HepG2 (cell line): ENCODE data around the gene UMOD. TPM values are rescaled to one million over a fixed set of nuclear protein-coding genes. Genes with fewer than 3 reads are reported as not detected.

Experiments
- ATAC-seq: fragments of 200-7000 bp; cut with Tn5 transposase; 3 replicates; pipeline ENCODE4 v1.9.1; 2020; ENCODE audit warnings: mild to moderate bottlenecking, moderate library complexity
- BruUV-seq: library from RNA; stranded (reverse); fragments of 400-500 nt; replicated peaks from 2 replicates; lab custom pipeline; 2021; lab: Mats Ljungman, UMichigan
- CTCF ChIA-PET: fragments of 300-600 bp; formaldehyde crosslinking; extraction: SDS; loops from one replicate; lab custom pipeline; 2021; ENCODE audit warnings: low total read pairs, inconsistent platforms, low intra/inter-chr PET ratio; lab: Yijun Ruan, JAX
- POLR2A ChIA-PET: fragments of 350-600 bp; sonication (Branson Sonifier 250); formaldehyde crosslinking; loops from one replicate; lab custom pipeline; 2020; ENCODE audit warnings: antibody characterized with exemption, inconsistent platforms; lab: Yijun Ruan, JAX
- DNase-seq: peaks from one replicate; pipeline ENCODE4 v3.0.0-alpha.2; 2015; ENCODE audit warnings: low spot score
- FAIRE-seq: peaks from 3 replicates; lab custom pipeline; 2011; peaks lifted over from hg19 to GRCh38; lab: Jason Lieb, UNC
- H2AFZ ChIP-seq: one replicate; pipeline ENCODE4 v1.6.1; 2011; ENCODE audit warnings: low read length, inconsistent platforms
- H3K27ac ChIP-seq: fragments of 300-600 bp; 3 replicates; pipeline ENCODE4 v1.8.0; 2011; ENCODE audit warnings: mixed run types, mild to moderate bottlenecking, mixed read lengths, low read length, inconsistent platforms; ENCODE audit not compliant: insufficient read depth; ENCODE audit errors: extremely low read length
- H3K27me3 ChIP-seq, 2 experiments: fragments of 200-600 bp in 1 of 2; 2 replicates in 1 of 2; 3 replicates in 1 of 2; pipeline versions ENCODE4 v1.6.0 to v1.8.0; 2011; ENCODE audit warnings: low read length in 2 of 2, mild to moderate bottlenecking in 2 of 2, moderate library complexity in 2 of 2, inconsistent platforms in 1 of 2; ENCODE audit not compliant: insufficient read depth in 2 of 2, control insufficient read depth in 1 of 2
- H3K36me3 ChIP-seq, 2 experiments: fragments of 200-600 bp in 1 of 2; replicated peaks in 1 of 2; 2 replicates in 1 of 2; 3 replicates in 1 of 2; pipeline versions ENCODE4 v1.5.1 to v1.8.0; 2011; ENCODE audit warnings: low read length in 2 of 2, inconsistent platforms in 1 of 2; ENCODE audit not compliant: insufficient read depth in 2 of 2, control insufficient read depth in 1 of 2
- H3K4me1 ChIP-seq: 2 replicates; pipeline ENCODE4 v1.5.1; 2012; ENCODE audit warnings: low read length, inconsistent platforms; ENCODE audit not compliant: insufficient read depth
- H3K4me2 ChIP-seq: 2 replicates; pipeline ENCODE4 v1.6.0; 2011; ENCODE audit warnings: low read depth, low read length, inconsistent platforms
- H3K4me3 ChIP-seq, 3 experiments: fragments of 200-600 bp in 1 of 3; sonication (generic), shearing (Covaris generic) in 1 of 3; replicated peaks in 1 of 3; 2 replicates each; pipeline ENCODE4 v1.5.1; 2011 to 2016; ENCODE audit warnings: low read length in 3 of 3, inconsistent platforms in 2 of 3, low read depth in 2 of 3, mild to moderate bottlenecking in 2 of 3, control low read depth in 1 of 3, mixed read lengths in 1 of 3; ENCODE audit not compliant: insufficient read depth in 1 of 3
- H3K79me2 ChIP-seq: one replicate; pipeline ENCODE4 v1.6.1; 2011; ENCODE audit warnings: low read length, inconsistent platforms; ENCODE audit not compliant: insufficient read depth
- H3K9ac ChIP-seq: 2 replicates; pipeline ENCODE4 v1.6.0; 2011; ENCODE audit warnings: mild to moderate bottlenecking, low read depth, low read length, inconsistent platforms; ENCODE audit not compliant: insufficient read depth
- H3K9me3 ChIP-seq: 2 replicates; pipeline ENCODE4 v1.5.1; 2012; ENCODE audit warnings: mild to moderate bottlenecking, low read length
- H4K20me1 ChIP-seq: 2 replicates; pipeline ENCODE4 v1.6.0; 2011; ENCODE audit warnings: inconsistent platforms, mild to moderate bottlenecking, low read length, moderate library complexity; ENCODE audit not compliant: insufficient read depth
- E2F2 ChIP-seq: sonication (generic); formaldehyde crosslinking; IDR thresholded peaks from 2 replicates; pipeline ENCODE4 v1.4.0; 2020; ENCODE audit warnings: missing genetic modification reagents, borderline replicate concordance
- ETV6 ChIP-seq: sonication (generic); formaldehyde crosslinking; conservative IDR thresholded peaks from 2 replicates; pipeline ENCODE4 v1.4.0; 2020; ENCODE audit warnings: missing genetic modification reagents
- HDAC2 ChIP-seq: sonication (generic); formaldehyde crosslinking; IDR thresholded peaks from 2 replicates; pipeline ENCODE4 v1.4.0; 2020; ENCODE audit warnings: missing genetic modification reagents
- LBX2 ChIP-seq: sonication (generic); formaldehyde crosslinking; IDR thresholded peaks from 2 replicates; pipeline ENCODE4 v1.5.0; 2020; ENCODE audit warnings: missing genetic modification reagents, mild to moderate bottlenecking, borderline replicate concordance
- TGIF2 ChIP-seq: IDR thresholded peaks from 2 replicates; pipeline ENCODE4 v1.6.1; 2016; ENCODE audit warnings: control low read depth, missing compliant biosample characterization
- ZBTB4 ChIP-seq: sonication (generic); formaldehyde crosslinking; IDR thresholded peaks from 2 replicates; pipeline ENCODE4 v1.4.0; 2020; ENCODE audit warnings: missing genetic modification reagents, mild to moderate bottlenecking, borderline replicate concordance
- ZKSCAN1 ChIP-seq: fragments of 150-350 bp; IDR thresholded peaks from 2 replicates; pipeline ENCODE4 v1.6.1; 2014; ENCODE audit warnings: low read length
- ZNF136 ChIP-seq: sonication (generic); formaldehyde crosslinking; IDR thresholded peaks from 2 replicates; pipeline ENCODE4 v1.8.1; 2022; ENCODE audit warnings: low read depth, mild to moderate bottlenecking, moderate library complexity, missing genetic modification reagents
- ZNF737 ChIP-seq: sonication (generic); formaldehyde crosslinking; IDR thresholded peaks from 2 replicates; pipeline ENCODE4 v1.5.0; 2020; ENCODE audit warnings: missing genetic modification reagents, mild to moderate bottlenecking, borderline replicate concordance
- ZNF772 ChIP-seq: sonication (generic); formaldehyde crosslinking; IDR thresholded peaks from 2 replicates; pipeline ENCODE4 v1.5.0; 2020; ENCODE audit warnings: mild to moderate bottlenecking, missing genetic modification reagents
- ZNF788 ChIP-seq: sonication (generic); formaldehyde crosslinking; IDR thresholded peaks from 2 replicates; pipeline ENCODE4 v1.5.0; 2020; ENCODE audit warnings: mild to moderate bottlenecking, missing genetic modification reagents, borderline replicate concordance
- ZSCAN31 ChIP-seq: sonication (generic); formaldehyde crosslinking; IDR thresholded peaks from 2 replicates; pipeline ENCODE4 v1.5.0; 2020; ENCODE audit warnings: low read depth, mild to moderate bottlenecking, missing genetic modification reagents
- WGBS: methylation state at CpG from one replicate; pipeline ENCODE4 v1.1.6; 2017; ENCODE audit warnings: low lambda C conversion rate; 5-methylcytosine and 5-hydroxymethylcytosine counted together
- in situ Hi-C: cut with HindIII; loops from 2 replicates; pipeline ENCODE4 v1.10.0; 2017; ENCODE audit warnings: low pct_unique_long_range_greater_than_20kb; ENCODE audit not compliant: extremely low pct_ligation_motif_present
- intact Hi-C: fragments of 100-400 bp; cut with micrococcal nuclease; formaldehyde crosslinking; loops from one replicate; pipeline ENCODE4 v1.10.0; 2022; ENCODE audit not compliant: unreplicated experiment
- polyA plus RNA-seq, 8 experiments: library from polyadenylated mRNA; depleted of rRNA in 3 of 8; stranded (reverse) in 7 of 8; unstranded in 1 of 8; fragments of >200 nt; fragmentation: Illumina TruSeq in 4 of 8; extraction: Trizol in 4 of 8; gene quantifications; 2 replicates each; pipeline versions ENCODE4 v1.2.1 to v1.2.3, GENCODE V29; 2011 to 2016; ENCODE audit warnings: low read depth in 4 of 8, missing spikeins in 1 of 8, mixed read lengths in 1 of 8; ENCODE audit not compliant: insufficient read depth in 1 of 8
- total RNA-seq, 5 experiments: library from RNA; depleted of rRNA; stranded (reverse); fragments of >200 nt; fragmentation: Illumina TruSeq; extraction: Trizol; gene quantifications; 2 replicates each; pipeline ENCODE4 v1.2.3, GENCODE V29; 2016; ENCODE audit warnings: low read depth in 1 of 5
- TF ChIP-seq, protein P1 (sequence below): sonication (generic); formaldehyde crosslinking; conservative IDR thresholded peaks from 2 replicates; pipeline ENCODE4 v1.4.0; 2020; ENCODE audit warnings: missing genetic modification reagents

The UMOD gene
- total and polyA plus RNA-seq, 2 of the 13 experiments (the other 11 are each of a cell fraction or from before 2014, with no cell fraction given) = not detected

- 56% methylated on average over 7 of the region's 7 CpGs for WGBS
- ChIA-PET CTCF (no interaction called here), POLR2A (no interaction called here)
- no peak overlapping the region for H2AFZ ChIP-seq
- no peak overlapping the region for H3K9ac ChIP-seq
- in situ Hi-C loops (loop anchor here (25.0 kb wide), 1 partner anchor 720 kb away; no protein-coding TSS in a partner anchor), intact Hi-C loops (loop anchor here (10.0 kb wide), 1 partner anchor 703 kb away; no protein-coding TSS in a partner anchor)
- no peaks in the 10 kb centered on the region for H3K4me1 ChIP-seq
- no TSS peak for BruUV-seq
- no peak for TF ChIP-seq ZNF772 (CRISPR knock-in tag)
- no peak for TF ChIP-seq ZKSCAN1
- no peak for TF ChIP-seq ZNF788 (CRISPR knock-in tag)
- no peak for TF ChIP-seq ZNF136 (CRISPR knock-in tag)
- TF ChIP-seq ETV6 (CRISPR knock-in tag) = no peak
- TF ChIP-seq LBX2 = no peak
- no peak for ATAC-seq
- H3K79me2 ChIP-seq = no peaks in the 10 kb centered on the region
- H3K36me3 ChIP-seq = no peaks in the 10 kb centered on the region
- no peak for FAIRE-seq
- no peaks in the 10 kb centered on the region for H3K27me3 ChIP-seq
- H3K4me2 ChIP-seq = no peak overlapping the region
- H4K20me1 ChIP-seq = no peaks in the 10 kb centered on the region
- H3K9me3 ChIP-seq = no peaks in the 10 kb centered on the region
- no peak overlapping the region for H3K27ac ChIP-seq
- no peak overlapping the region for H3K4me3 ChIP-seq
- no peak for DNase-seq
Observed at GRCh38 chr16:20307791-20308190, 44.7 kb downstream of the UMOD start.

DNA sequence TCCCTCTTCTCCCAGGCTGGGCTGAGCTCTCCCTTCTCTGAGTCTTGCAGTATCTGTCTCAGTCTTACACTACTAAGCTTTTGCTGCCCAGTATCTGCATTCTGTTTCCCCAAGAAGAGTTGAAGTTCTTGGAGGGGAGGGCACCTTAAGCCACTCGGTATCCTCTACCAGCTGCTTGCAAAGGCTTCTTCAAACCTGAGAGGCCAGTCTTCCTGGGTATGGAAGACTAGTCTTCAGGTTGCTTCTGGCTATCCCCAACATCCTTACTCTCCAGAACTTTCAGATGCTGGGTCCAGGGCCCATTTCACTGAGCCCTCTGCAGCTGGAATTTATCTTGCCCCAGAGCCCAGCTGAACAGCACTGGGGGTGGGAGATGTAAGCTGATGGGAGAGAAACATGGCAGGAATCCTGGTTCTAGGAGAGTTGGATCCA is 45.3 kb downstream of the UMOD start:
- 0% methylated on average over 1 of the region's 1 CpG for WGBS
- no peak for FAIRE-seq
- no peak overlapping the region for H3K4me3 ChIP-seq
- BruUV-seq = no TSS peak
- H4K20me1 ChIP-seq = no peaks in the 10 kb centered on the region
- POLR2A ChIA-PET = no interaction called here
- H3K9me3 ChIP-seq = no peaks in the 10 kb centered on the region
- ATAC-seq = no peak
- no peak for DNase-seq
- H3K27me3 ChIP-seq = no peaks in the 10 kb centered on the region
- H2AFZ ChIP-seq = no peak overlapping the region
- CTCF ChIA-PET = no interaction called here
- no peak overlapping the region for H3K27ac ChIP-seq
- no peak overlapping the region for H3K9ac ChIP-seq
- intact Hi-C loops = loop anchor here (10.0 kb wide), 1 partner anchor 702 kb away; no protein-coding TSS in a partner anchor
- no peaks in the 10 kb centered on the region for H3K36me3 ChIP-seq
- H3K4me2 ChIP-seq = no peak overlapping the region
- H3K79me2 ChIP-seq = no peaks in the 10 kb centered on the region
- in situ Hi-C loops = loop anchor here (25.0 kb wide), 1 partner anchor 720 kb away; no protein-coding TSS in a partner anchor
- no peaks in the 10 kb centered on the region for H3K4me1 ChIP-seq
- TF ChIP-seq E2F2 (no peak), HDAC2 (CRISPR knock-in tag) (no peak), ZNF737 (no peak), TGIF2 (CRISPR knock-in tag) (no peak), ZBTB4 (CRISPR knock-in tag) (no peak), ZSCAN31 (CRISPR knock-in tag) (no peak)
- TF ChIP-seq, protein P1, sequence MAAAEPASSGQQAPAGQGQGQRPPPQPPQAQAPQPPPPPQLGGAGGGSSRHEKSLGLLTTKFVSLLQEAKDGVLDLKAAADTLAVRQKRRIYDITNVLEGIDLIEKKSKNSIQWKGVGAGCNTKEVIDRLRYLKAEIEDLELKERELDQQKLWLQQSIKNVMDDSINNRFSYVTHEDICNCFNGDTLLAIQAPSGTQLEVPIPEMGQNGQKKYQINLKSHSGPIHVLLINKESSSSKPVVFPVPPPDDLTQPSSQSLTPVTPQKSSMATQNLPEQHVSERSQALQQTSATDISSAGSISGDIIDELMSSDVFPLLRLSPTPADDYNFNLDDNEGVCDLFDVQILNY (CRISPR knock-in tag) = no peak
